HepG2 (cell line): ENCODE data around the gene FRMD1. TPM values are rescaled to one million over a fixed set of nuclear protein-coding genes. Genes with fewer than 3 reads are reported as not detected.

Experiments
- ATAC-seq: fragments of 200-7000 bp; cut with Tn5 transposase; 3 replicates; pipeline ENCODE4 v1.9.1; 2020; ENCODE audit warnings: mild to moderate bottlenecking, moderate library complexity
- BruUV-seq: library from RNA; stranded (reverse); fragments of 400-500 nt; replicated peaks from 2 replicates; lab custom pipeline; 2021; lab: Mats Ljungman, UMichigan
- CTCF ChIA-PET: fragments of 300-600 bp; formaldehyde crosslinking; extraction: SDS; loops from one replicate; lab custom pipeline; 2021; ENCODE audit warnings: low total read pairs, inconsistent platforms, low intra/inter-chr PET ratio; lab: Yijun Ruan, JAX
- POLR2A ChIA-PET: fragments of 350-600 bp; sonication (Branson Sonifier 250); formaldehyde crosslinking; loops from one replicate; lab custom pipeline; 2020; ENCODE audit warnings: antibody characterized with exemption, inconsistent platforms; lab: Yijun Ruan, JAX
- DNase-seq: peaks from one replicate; pipeline ENCODE4 v3.0.0-alpha.2; 2015; ENCODE audit warnings: low spot score
- FAIRE-seq: peaks from 3 replicates; lab custom pipeline; 2011; peaks lifted over from hg19 to GRCh38; lab: Jason Lieb, UNC
- H2AFZ ChIP-seq: one replicate; pipeline ENCODE4 v1.6.1; 2011; ENCODE audit warnings: low read length, inconsistent platforms
- H3K27ac ChIP-seq: fragments of 300-600 bp; 3 replicates; pipeline ENCODE4 v1.8.0; 2011; ENCODE audit warnings: mixed run types, mild to moderate bottlenecking, mixed read lengths, low read length, inconsistent platforms; ENCODE audit not compliant: insufficient read depth; ENCODE audit errors: extremely low read length
- H3K27me3 ChIP-seq, 2 experiments: fragments of 200-600 bp in 1 of 2; 2 replicates in 1 of 2; 3 replicates in 1 of 2; pipeline versions ENCODE4 v1.6.0 to v1.8.0; 2011; ENCODE audit warnings: low read length in 2 of 2, mild to moderate bottlenecking in 2 of 2, moderate library complexity in 2 of 2, inconsistent platforms in 1 of 2; ENCODE audit not compliant: insufficient read depth in 2 of 2, control insufficient read depth in 1 of 2
- H3K36me3 ChIP-seq, 2 experiments: fragments of 200-600 bp in 1 of 2; replicated peaks in 1 of 2; 2 replicates in 1 of 2; 3 replicates in 1 of 2; pipeline versions ENCODE4 v1.5.1 to v1.8.0; 2011; ENCODE audit warnings: low read length in 2 of 2, inconsistent platforms in 1 of 2; ENCODE audit not compliant: insufficient read depth in 2 of 2, control insufficient read depth in 1 of 2
- H3K4me1 ChIP-seq: 2 replicates; pipeline ENCODE4 v1.5.1; 2012; ENCODE audit warnings: low read length, inconsistent platforms; ENCODE audit not compliant: insufficient read depth
- H3K4me2 ChIP-seq: 2 replicates; pipeline ENCODE4 v1.6.0; 2011; ENCODE audit warnings: low read depth, low read length, inconsistent platforms
- H3K4me3 ChIP-seq, 3 experiments: fragments of 200-600 bp in 1 of 3; sonication (generic), shearing (Covaris generic) in 1 of 3; replicated peaks in 1 of 3; 2 replicates each; pipeline ENCODE4 v1.5.1; 2011 to 2016; ENCODE audit warnings: low read length in 3 of 3, inconsistent platforms in 2 of 3, low read depth in 2 of 3, mild to moderate bottlenecking in 2 of 3, control low read depth in 1 of 3, mixed read lengths in 1 of 3; ENCODE audit not compliant: insufficient read depth in 1 of 3
- H3K79me2 ChIP-seq: one replicate; pipeline ENCODE4 v1.6.1; 2011; ENCODE audit warnings: low read length, inconsistent platforms; ENCODE audit not compliant: insufficient read depth
- H3K9ac ChIP-seq: 2 replicates; pipeline ENCODE4 v1.6.0; 2011; ENCODE audit warnings: mild to moderate bottlenecking, low read depth, low read length, inconsistent platforms; ENCODE audit not compliant: insufficient read depth
- H3K9me3 ChIP-seq: 2 replicates; pipeline ENCODE4 v1.5.1; 2012; ENCODE audit warnings: mild to moderate bottlenecking, low read length
- H4K20me1 ChIP-seq: 2 replicates; pipeline ENCODE4 v1.6.0; 2011; ENCODE audit warnings: inconsistent platforms, mild to moderate bottlenecking, low read length, moderate library complexity; ENCODE audit not compliant: insufficient read depth
- BRD4 ChIP-seq: sonication (generic); formaldehyde crosslinking; IDR thresholded peaks from 2 replicates; pipeline ENCODE4 v1.4.0; 2020; ENCODE audit warnings: missing genetic modification reagents
- CENPX ChIP-seq: sonication (generic); formaldehyde crosslinking; IDR thresholded peaks from 2 replicates; pipeline ENCODE4 v1.9.0; 2021; ENCODE audit warnings: mild to moderate bottlenecking, missing genetic modification reagents, moderate library complexity
- FOXK1 ChIP-seq: sonication (generic); formaldehyde crosslinking; IDR thresholded peaks from 2 replicates; pipeline ENCODE4 v1.4.0; 2020; ENCODE audit warnings: low read depth, missing genetic modification reagents, borderline replicate concordance
- FOXO4 ChIP-seq: sonication (generic); formaldehyde crosslinking; conservative IDR thresholded peaks from 2 replicates; pipeline ENCODE4 v1.8.1; 2023; ENCODE audit warnings: missing genetic modification reagents
- GLMP ChIP-seq: sonication (generic); formaldehyde crosslinking; IDR thresholded peaks from 2 replicates; pipeline ENCODE4 v1.9.0; 2021; ENCODE audit warnings: missing genetic modification reagents, mild to moderate bottlenecking, borderline replicate concordance
- HNRNPK ChIP-seq: fragments of 200-400 bp; formaldehyde crosslinking; IDR thresholded peaks from 2 replicates; pipeline ENCODE4 v1.6.1; 2018; ENCODE audit warnings: low read length, low read depth, moderate library complexity, mild to moderate bottlenecking; ENCODE audit not compliant: poor library complexity, severe bottlenecking
- MEF2D ChIP-seq: sonication (generic); formaldehyde crosslinking; IDR thresholded peaks from 2 replicates; pipeline ENCODE4 v1.5.1; 2020; ENCODE audit warnings: mild to moderate bottlenecking, missing genetic modification reagents
- NFIC ChIP-seq: IDR thresholded peaks from 2 replicates; pipeline ENCODE4 v1.6.1; 2012; ENCODE audit warnings: mild to moderate bottlenecking, low read length, inconsistent platforms
- NR2F6 ChIP-seq, 2 experiments: IDR thresholded peaks; 2 replicates each; pipeline ENCODE4 v1.6.1; 2016; ENCODE audit warnings: antibody characterized with exemption in 1 of 2, mild to moderate bottlenecking in 1 of 2
- RBFOX2 ChIP-seq: fragments of 200-400 bp; formaldehyde crosslinking; IDR thresholded peaks from 2 replicates; pipeline ENCODE4 v1.6.1; 2017; ENCODE audit warnings: low read depth, mild to moderate bottlenecking, low read length
- REPIN1 ChIP-seq: sonication (generic); formaldehyde crosslinking; IDR thresholded peaks from 2 replicates; pipeline ENCODE4 v1.8.0; 2022; ENCODE audit warnings: missing genetic modification reagents, low read depth, mild to moderate bottlenecking, borderline replicate concordance
- TCF7 ChIP-seq: sonication (generic); IDR thresholded peaks from 2 replicates; pipeline ENCODE4 v1.6.1; 2016; ENCODE audit warnings: antibody characterized with exemption, low read depth
- ZC3H4 ChIP-seq: sonication (generic); formaldehyde crosslinking; IDR thresholded peaks from 2 replicates; pipeline ENCODE4 v1.4.0; 2020; ENCODE audit warnings: missing genetic modification reagents, borderline replicate concordance
- ZMYM2 ChIP-seq: sonication (generic); formaldehyde crosslinking; IDR thresholded peaks from 2 replicates; pipeline ENCODE4 v1.8.0; 2022; ENCODE audit warnings: mild to moderate bottlenecking, missing genetic modification reagents
- ZNF143 ChIP-seq: sonication (generic); formaldehyde crosslinking; IDR thresholded peaks from 2 replicates; pipeline ENCODE4 v1.4.0; 2020; ENCODE audit warnings: missing genetic modification reagents
- ZNF260 ChIP-seq: sonication (generic); formaldehyde crosslinking; IDR thresholded peaks from 2 replicates; pipeline ENCODE4 v1.4.0; 2020; ENCODE audit warnings: missing genetic modification reagents, low read depth, mild to moderate bottlenecking, borderline replicate concordance
- ZNF564 ChIP-seq: sonication (generic); formaldehyde crosslinking; IDR thresholded peaks from 2 replicates; pipeline ENCODE4 v1.8.1; 2023; ENCODE audit warnings: mild to moderate bottlenecking, missing genetic modification reagents
- ZNF629 ChIP-seq: sonication (generic); formaldehyde crosslinking; conservative IDR thresholded peaks from 2 replicates; pipeline ENCODE4 v1.5.0; 2020; ENCODE audit warnings: missing genetic modification reagents
- ZNF75D ChIP-seq: sonication (generic); formaldehyde crosslinking; IDR thresholded peaks from 2 replicates; pipeline ENCODE4 v1.8.1; 2023; ENCODE audit warnings: missing genetic modification reagents, mild to moderate bottlenecking, borderline replicate concordance
- WGBS: methylation state at CpG from one replicate; pipeline ENCODE4 v1.1.6; 2017; ENCODE audit warnings: low lambda C conversion rate; 5-methylcytosine and 5-hydroxymethylcytosine counted together
- in situ Hi-C: cut with HindIII; loops from 2 replicates; pipeline ENCODE4 v1.10.0; 2017; ENCODE audit warnings: low pct_unique_long_range_greater_than_20kb; ENCODE audit not compliant: extremely low pct_ligation_motif_present
- intact Hi-C: fragments of 100-400 bp; cut with micrococcal nuclease; formaldehyde crosslinking; loops from one replicate; pipeline ENCODE4 v1.10.0; 2022; ENCODE audit not compliant: unreplicated experiment
- polyA plus RNA-seq, 8 experiments: library from polyadenylated mRNA; depleted of rRNA in 3 of 8; stranded (reverse) in 7 of 8; unstranded in 1 of 8; fragments of >200 nt; fragmentation: Illumina TruSeq in 4 of 8; extraction: Trizol in 4 of 8; gene quantifications; 2 replicates each; pipeline versions ENCODE4 v1.2.1 to v1.2.3, GENCODE V29; 2011 to 2016; ENCODE audit warnings: low read depth in 4 of 8, missing spikeins in 1 of 8, mixed read lengths in 1 of 8; ENCODE audit not compliant: insufficient read depth in 1 of 8
- total RNA-seq, 5 experiments: library from RNA; depleted of rRNA; stranded (reverse); fragments of >200 nt; fragmentation: Illumina TruSeq; extraction: Trizol; gene quantifications; 2 replicates each; pipeline ENCODE4 v1.2.3, GENCODE V29; 2016; ENCODE audit warnings: low read depth in 1 of 5

FRMD1 gene
- total and polyA plus RNA-seq, 2 of the 13 experiments (the other 11 are each of a cell fraction or from before 2014, with no cell fraction given), result 0.01 TPM; not detected in 1

- no peak overlapping the region for H3K4me3 ChIP-seq
- H4K20me1 ChIP-seq, result no peaks in the 10 kb centered on the region
- TF ChIP-seq CENPX (CRISPR knock-in tag) (no peak), ZNF629 (CRISPR knock-in tag) (no peak), MEF2D (CRISPR knock-in tag) (no peak), RBFOX2 (no peak), NR2F6 (IDR thresholded peaks at IDR 0.05) (no peak), NR2F6 (CRISPR knock-in tag; IDR thresholded peaks at IDR 0.05) (no peak), ZNF564 (CRISPR knock-in tag) (no peak), ZC3H4 (CRISPR knock-in tag) (no peak), REPIN1 (CRISPR knock-in tag) (no peak), FOXK1 (CRISPR knock-in tag) (no peak), ZNF75D (CRISPR knock-in tag) (no peak), ZMYM2 (CRISPR knock-in tag) (no peak), ZNF260 (no peak), HNRNPK (no peak), NFIC (no peak), GLMP (CRISPR knock-in tag) (no peak), TCF7 (no peak), FOXO4 (CRISPR knock-in tag) (no peak), ZNF143 (no peak), BRD4 (no peak)
- H3K36me3 ChIP-seq, result no peaks in the 10 kb centered on the region
- no peaks in the 10 kb centered on the region for H3K9me3 ChIP-seq
- no peak for DNase-seq
- peaks cover 39% of the 10 kb centered on the region for H3K4me1 ChIP-seq
- no TSS peak for BruUV-seq
- no peak for ATAC-seq
- H3K27ac ChIP-seq, result no peak overlapping the region
- no peaks in the 10 kb centered on the region for H3K79me2 ChIP-seq
- CTCF ChIA-PET, result no interaction called here
- intact Hi-C loops (no loop called here), in situ Hi-C loops (no loop called here)
- H3K9ac ChIP-seq, result no peak overlapping the region
- H3K4me2 ChIP-seq, result no peak overlapping the region
- no peak for FAIRE-seq
- no peak overlapping the region for H2AFZ ChIP-seq
- 67% methylated on average over 16 of the region's 16 CpGs for WGBS
- H3K27me3 ChIP-seq, result peaks cover 7 to 66% of the 10 kb centered on the region in 2 experiments; a peak in 4 of 5 replicates
- POLR2A ChIA-PET, result no interaction called here
Observed at GRCh38 chr6:168090064-168090690, 11.2 kb upstream of the FRMD1 start.
